GM12878 (cell line): ENCODE results near the gene TFF1. TPM values are rescaled to one million over a fixed set of nuclear protein-coding genes. Genes with fewer than 3 reads are reported as not detected.
A peak's percentile ranks its signal among the peaks of the same experiment; 100 is the strongest.

Source experiments
- ATF2 ChIP-seq: IDR thresholded peaks from 2 replicates; pipeline ENCODE4 v1.6.1; 2012; ENCODE audit warnings: low read length, inconsistent platforms
- BCL11A ChIP-seq: IDR thresholded peaks from 2 replicates; pipeline ENCODE4 v1.6.1; 2011; ENCODE audit warnings: low read depth, low read length
- E2F4 ChIP-seq: IDR thresholded peaks from 2 replicates; pipeline ENCODE4 v1.6.1; 2012; ENCODE audit warnings: low read depth, low read length, improper control_type of control experiment
- FOXM1 ChIP-seq: IDR thresholded peaks from 2 replicates; pipeline ENCODE4 v1.6.1; 2012; ENCODE audit warnings: low read depth, mild to moderate bottlenecking, inconsistent platforms, low read length, moderate library complexity
- IKZF1 ChIP-seq: fragments of 450-650 bp; conservative IDR thresholded peaks from 2 replicates; pipeline ENCODE4 v1.6.1; 2017; ENCODE audit warnings: antibody characterized with exemption, mild to moderate bottlenecking
- KLF5 ChIP-seq: fragments of 450-650 bp; IDR thresholded peaks from 2 replicates; pipeline ENCODE4 v1.6.1; 2014; ENCODE audit warnings: mild to moderate bottlenecking; ENCODE audit not compliant: partially characterized antibody
- PML ChIP-seq: IDR thresholded peaks from 2 replicates; pipeline ENCODE4 v1.6.1; 2012; ENCODE audit warnings: low read length, inconsistent platforms
- RAD51 ChIP-seq: fragments of 450-650 bp; IDR thresholded peaks from 2 replicates; pipeline ENCODE4 v1.6.1; 2016; ENCODE audit warnings: moderate library complexity, mild to moderate bottlenecking, inconsistent platforms
- RUNX3 ChIP-seq: IDR thresholded peaks from 2 replicates; pipeline ENCODE4 v1.6.1; 2012; ENCODE audit warnings: low read length, inconsistent platforms
- SMAD1 ChIP-seq: fragments of 450-650 bp; IDR thresholded peaks from 2 replicates; pipeline ENCODE4 v1.6.1; 2018; ENCODE audit warnings: mild to moderate bottlenecking, low read depth; ENCODE audit not compliant: partially characterized antibody
- WRNIP1 ChIP-seq: IDR thresholded peaks from 2 replicates; pipeline ENCODE4 v1.6.1; 2011; ENCODE audit warnings: low read depth, low read length, improper control_type of control experiment, borderline replicate concordance
- polyA plus RNA-seq, 11 experiments: library from polyadenylated mRNA; depleted of rRNA in 4 of 11; unstranded in 6 of 11; stranded (reverse) in 5 of 11; fragments of >200 nt; fragmentation: Nextera tagmentation in 4 of 11; fragmentation: Illumina TruSeq in 1 of 11; extraction: Ambion mirVana in 4 of 11; extraction: Trizol in 1 of 11; gene quantifications; 1 replicate in 1 of 11; 2 replicates in 10 of 11; pipeline versions ENCODE4 v1.2.1 to v1.2.3, GENCODE V29; 2011 to 2016; ENCODE audit warnings: inconsistent platforms in 2 of 11, missing spikeins in 2 of 11, low read depth in 1 of 11
- total RNA-seq, 4 experiments: library from RNA; depleted of rRNA in 3 of 4; stranded (reverse); fragments of >200 nt in 3 of 4; fragmentation: Illumina TruSeq in 1 of 4; extraction: Trizol in 1 of 4; gene quantifications; 2 replicates each; pipeline versions ENCODE4 v1.2.1 to v1.2.3, GENCODE V29; 2013 to 2021
- TF ChIP-seq, protein P1 (sequence below): IDR thresholded peaks from 2 replicates; pipeline ENCODE4 v1.6.1; 2012; ENCODE audit warnings: improper control_type of control experiment, low read depth, low read length; ENCODE audit not compliant: insufficient replicate concordance
- TF ChIP-seq, protein P2 (sequence below): fragments of 450-650 bp; IDR thresholded peaks from 2 replicates; pipeline ENCODE4 v1.6.1; 2017; ENCODE audit warnings: antibody characterized with exemption, mild to moderate bottlenecking, moderate library complexity
- TF ChIP-seq, protein P3 (sequence below): fragments of 450-650 bp; formaldehyde crosslinking; IDR thresholded peaks from 2 replicates; pipeline ENCODE4 v1.4.0; 2020; ENCODE audit warnings: mild to moderate bottlenecking, moderate library complexity

Gene TFF1
- total and polyA plus RNA-seq, 10 of the 15 experiments (the other 5 are each of a cell fraction or from before 2014, with no cell fraction given) = 0.13 TPM; not detected in 9

DNA sequence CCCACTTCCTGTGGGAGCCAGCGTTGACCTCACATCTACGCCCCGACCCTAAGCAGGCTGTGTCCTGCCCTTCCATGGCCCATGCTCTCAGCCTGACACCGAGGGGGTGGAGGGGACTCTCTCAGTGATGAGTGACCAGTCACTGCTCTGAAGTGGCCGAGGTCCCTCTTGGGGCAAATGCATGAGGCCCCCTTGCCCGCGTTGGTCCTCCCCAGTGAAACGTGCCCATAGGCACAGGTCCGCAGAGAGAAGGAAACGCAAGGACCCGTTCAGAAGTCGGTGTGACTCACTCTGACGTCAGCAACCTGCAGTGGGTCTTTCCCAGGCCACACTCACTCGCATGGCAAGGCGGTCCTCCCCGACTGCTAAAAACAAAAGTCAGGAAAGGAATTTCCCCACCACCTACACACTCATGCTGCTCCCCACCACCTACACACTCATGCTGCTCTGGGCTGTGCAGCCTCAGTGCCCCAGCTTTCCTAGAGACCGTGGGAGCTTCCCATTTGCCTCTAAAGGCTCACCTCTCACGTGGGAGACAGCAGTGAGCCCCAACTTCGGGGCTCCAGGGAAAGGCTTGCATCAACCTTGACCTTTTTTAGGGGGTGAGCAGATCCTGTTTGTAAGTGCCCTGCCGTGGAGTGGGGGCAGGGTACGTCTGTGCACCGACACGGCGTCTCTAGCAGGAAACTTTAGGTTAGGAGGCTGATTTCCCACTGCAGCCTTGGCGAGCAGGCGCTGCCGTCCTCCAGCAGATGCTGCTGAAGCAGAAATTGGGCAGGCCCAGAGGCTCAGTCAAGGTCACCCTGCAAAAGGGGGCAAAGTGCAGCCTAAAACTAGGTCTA, 48.8 kb upstream of the TFF1 start (continued):
- TF ChIP-seq ATF2 (no peak), IKZF1 (peak; percentile 99), E2F4 (no peak), WRNIP1 (no peak), RAD51 (peak; percentile 51; the same call in 1 of the 2 replicates), KLF5 (peak; percentile 56), RUNX3 (no peak), PML (no peak), BCL11A (peak; percentile 81), FOXM1 (no peak), SMAD1 (peak; percentile 83)
- TF ChIP-seq, protein P1, sequence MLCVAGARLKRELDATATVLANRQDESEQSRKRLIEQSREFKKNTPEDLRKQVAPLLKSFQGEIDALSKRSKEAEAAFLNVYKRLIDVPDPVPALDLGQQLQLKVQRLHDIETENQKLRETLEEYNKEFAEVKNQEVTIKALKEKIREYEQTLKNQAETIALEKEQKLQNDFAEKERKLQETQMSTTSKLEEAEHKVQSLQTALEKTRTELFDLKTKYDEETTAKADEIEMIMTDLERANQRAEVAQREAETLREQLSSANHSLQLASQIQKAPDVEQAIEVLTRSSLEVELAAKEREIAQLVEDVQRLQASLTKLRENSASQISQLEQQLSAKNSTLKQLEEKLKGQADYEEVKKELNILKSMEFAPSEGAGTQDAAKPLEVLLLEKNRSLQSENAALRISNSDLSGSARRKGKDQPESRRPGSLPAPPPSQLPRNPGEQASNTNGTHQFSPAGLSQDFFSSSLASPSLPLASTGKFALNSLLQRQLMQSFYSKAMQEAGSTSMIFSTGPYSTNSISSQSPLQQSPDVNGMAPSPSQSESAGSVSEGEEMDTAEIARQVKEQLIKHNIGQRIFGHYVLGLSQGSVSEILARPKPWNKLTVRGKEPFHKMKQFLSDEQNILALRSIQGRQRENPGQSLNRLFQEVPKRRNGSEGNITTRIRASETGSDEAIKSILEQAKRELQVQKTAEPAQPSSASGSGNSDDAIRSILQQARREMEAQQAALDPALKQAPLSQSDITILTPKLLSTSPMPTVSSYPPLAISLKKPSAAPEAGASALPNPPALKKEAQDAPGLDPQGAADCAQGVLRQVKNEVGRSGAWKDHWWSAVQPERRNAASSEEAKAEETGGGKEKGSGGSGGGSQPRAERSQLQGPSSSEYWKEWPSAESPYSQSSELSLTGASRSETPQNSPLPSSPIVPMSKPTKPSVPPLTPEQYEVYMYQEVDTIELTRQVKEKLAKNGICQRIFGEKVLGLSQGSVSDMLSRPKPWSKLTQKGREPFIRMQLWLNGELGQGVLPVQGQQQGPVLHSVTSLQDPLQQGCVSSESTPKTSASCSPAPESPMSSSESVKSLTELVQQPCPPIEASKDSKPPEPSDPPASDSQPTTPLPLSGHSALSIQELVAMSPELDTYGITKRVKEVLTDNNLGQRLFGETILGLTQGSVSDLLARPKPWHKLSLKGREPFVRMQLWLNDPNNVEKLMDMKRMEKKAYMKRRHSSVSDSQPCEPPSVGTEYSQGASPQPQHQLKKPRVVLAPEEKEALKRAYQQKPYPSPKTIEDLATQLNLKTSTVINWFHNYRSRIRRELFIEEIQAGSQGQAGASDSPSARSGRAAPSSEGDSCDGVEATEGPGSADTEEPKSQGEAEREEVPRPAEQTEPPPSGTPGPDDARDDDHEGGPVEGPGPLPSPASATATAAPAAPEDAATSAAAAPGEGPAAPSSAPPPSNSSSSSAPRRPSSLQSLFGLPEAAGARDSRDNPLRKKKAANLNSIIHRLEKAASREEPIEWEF = peak; percentile 94
- TF ChIP-seq, protein P2, sequence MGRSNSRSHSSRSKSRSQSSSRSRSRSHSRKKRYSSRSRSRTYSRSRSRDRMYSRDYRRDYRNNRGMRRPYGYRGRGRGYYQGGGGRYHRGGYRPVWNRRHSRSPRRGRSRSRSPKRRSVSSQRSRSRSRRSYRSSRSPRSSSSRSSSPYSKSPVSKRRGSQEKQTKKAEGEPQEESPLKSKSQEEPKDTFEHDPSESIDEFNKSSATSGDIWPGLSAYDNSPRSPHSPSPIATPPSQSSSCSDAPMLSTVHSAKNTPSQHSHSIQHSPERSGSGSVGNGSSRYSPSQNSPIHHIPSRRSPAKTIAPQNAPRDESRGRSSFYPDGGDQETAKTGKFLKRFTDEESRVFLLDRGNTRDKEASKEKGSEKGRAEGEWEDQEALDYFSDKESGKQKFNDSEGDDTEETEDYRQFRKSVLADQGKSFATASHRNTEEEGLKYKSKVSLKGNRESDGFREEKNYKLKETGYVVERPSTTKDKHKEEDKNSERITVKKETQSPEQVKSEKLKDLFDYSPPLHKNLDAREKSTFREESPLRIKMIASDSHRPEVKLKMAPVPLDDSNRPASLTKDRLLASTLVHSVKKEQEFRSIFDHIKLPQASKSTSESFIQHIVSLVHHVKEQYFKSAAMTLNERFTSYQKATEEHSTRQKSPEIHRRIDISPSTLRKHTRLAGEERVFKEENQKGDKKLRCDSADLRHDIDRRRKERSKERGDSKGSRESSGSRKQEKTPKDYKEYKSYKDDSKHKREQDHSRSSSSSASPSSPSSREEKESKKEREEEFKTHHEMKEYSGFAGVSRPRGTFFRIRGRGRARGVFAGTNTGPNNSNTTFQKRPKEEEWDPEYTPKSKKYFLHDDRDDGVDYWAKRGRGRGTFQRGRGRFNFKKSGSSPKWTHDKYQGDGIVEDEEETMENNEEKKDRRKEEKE = no peak
- TF ChIP-seq, protein P3, sequence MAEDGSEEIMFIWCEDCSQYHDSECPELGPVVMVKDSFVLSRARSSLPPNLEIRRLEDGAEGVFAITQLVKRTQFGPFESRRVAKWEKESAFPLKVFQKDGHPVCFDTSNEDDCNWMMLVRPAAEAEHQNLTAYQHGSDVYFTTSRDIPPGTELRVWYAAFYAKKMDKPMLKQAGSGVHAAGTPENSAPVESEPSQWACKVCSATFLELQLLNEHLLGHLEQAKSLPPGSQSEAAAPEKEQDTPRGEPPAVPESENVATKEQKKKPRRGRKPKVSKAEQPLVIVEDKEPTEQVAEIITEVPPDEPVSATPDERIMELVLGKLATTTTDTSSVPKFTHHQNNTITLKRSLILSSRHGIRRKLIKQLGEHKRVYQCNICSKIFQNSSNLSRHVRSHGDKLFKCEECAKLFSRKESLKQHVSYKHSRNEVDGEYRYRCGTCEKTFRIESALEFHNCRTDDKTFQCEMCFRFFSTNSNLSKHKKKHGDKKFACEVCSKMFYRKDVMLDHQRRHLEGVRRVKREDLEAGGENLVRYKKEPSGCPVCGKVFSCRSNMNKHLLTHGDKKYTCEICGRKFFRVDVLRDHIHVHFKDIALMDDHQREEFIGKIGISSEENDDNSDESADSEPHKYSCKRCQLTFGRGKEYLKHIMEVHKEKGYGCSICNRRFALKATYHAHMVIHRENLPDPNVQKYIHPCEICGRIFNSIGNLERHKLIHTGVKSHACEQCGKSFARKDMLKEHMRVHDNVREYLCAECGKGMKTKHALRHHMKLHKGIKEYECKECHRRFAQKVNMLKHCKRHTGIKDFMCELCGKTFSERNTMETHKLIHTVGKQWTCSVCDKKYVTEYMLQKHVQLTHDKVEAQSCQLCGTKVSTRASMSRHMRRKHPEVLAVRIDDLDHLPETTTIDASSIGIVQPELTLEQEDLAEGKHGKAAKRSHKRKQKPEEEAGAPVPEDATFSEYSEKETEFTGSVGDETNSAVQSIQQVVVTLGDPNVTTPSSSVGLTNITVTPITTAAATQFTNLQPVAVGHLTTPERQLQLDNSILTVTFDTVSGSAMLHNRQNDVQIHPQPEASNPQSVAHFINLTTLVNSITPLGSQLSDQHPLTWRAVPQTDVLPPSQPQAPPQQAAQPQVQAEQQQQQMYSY (CRISPR knock-in tag) = no peak
